ENCODE results near the gene OAF. TPM values are rescaled to one million over a fixed set of nuclear protein-coding genes. Genes with fewer than 3 reads are reported as not detected.

OAF gene
- total RNA-seq, 8 experiments from 2014 or later, result 1.7 to 58.4 (median 16.7) TPM

- in situ Hi-C loops (cut with MboI; ENCODE audit: low pct_unique_long_range_greater_than_20kb in 2 of 9, low sequenced_read_pairs in 9 of 9, unreplicated experiment in 9 of 9), result no loop called here
- 80 to 100% (median 100%) methylated on average over 1 to 3 of the region's 9 CpGs; no CpG with 5 or more reads in 3 of the 10 experiments for WGBS, 10 experiments
- H3K4me1 ChIP-seq (replicated peaks in 1 of 2), result peaks cover 36 to 39% of the 10 kb centered on the region in 2 donors
Measured at GRCh38 chr11:120198787-120199469, 11.9 kb upstream of the OAF start.

GRCh38 chr11:120199613-120200012, 11.2 kb upstream of the OAF start:
- H3K27ac ChIP-seq, result no peak overlapping the region
- H3K4me1 ChIP-seq (replicated peaks in 1 of 2), result peaks cover 36 to 39% of the 10 kb centered on the region in 2 donors
- H3K4me3 ChIP-seq, result no peak overlapping the region
- ATAC-seq (replicated peaks in 6 of 8), result no peak
- 70 to 100% (median 93%) methylated on average over 1 to 3 of the region's 9 CpGs; no CpG with 5 or more reads in 6 of the 10 experiments for WGBS, 10 experiments
- in situ Hi-C loops (cut with MboI; ENCODE audit: low pct_unique_long_range_greater_than_20kb in 2 of 9, low sequenced_read_pairs in 9 of 9, unreplicated experiment in 9 of 9), result no loop called here

More at GRCh38 chr11:120198787-120199469, 11.9 kb upstream of the OAF start:
- ATAC-seq (replicated peaks in 6 of 8), result no peak
- H3K4me3 ChIP-seq, result no peak overlapping the region
- H3K27ac ChIP-seq, result no peak overlapping the region

- in situ Hi-C loops (cut with MboI; ENCODE audit: low pct_unique_long_range_greater_than_20kb in 2 of 9, low sequenced_read_pairs in 9 of 9, unreplicated experiment in 9 of 9), result no loop called here
- Histone ChIP-seq H3K4me3 (no peak overlapping the region), H3K27ac (no peak overlapping the region), H3K4me1 (replicated peaks in 1 of 2) (peaks cover 28 to 30% of the 10 kb centered on the region in 2 donors)
- ATAC-seq (replicated peaks in 6 of 8), result no peak
- 40 to 88% (median 60%) methylated on average over 1 of the region's 1 CpG; no CpG with 5 or more reads in 7 of the 10 experiments for WGBS, 10 experiments
Measured at GRCh38 chr11:120200677-120201076, 10.2 kb upstream of the OAF start.

- no peak for ATAC-seq (replicated peaks in 6 of 8)
- Histone ChIP-seq H3K27ac (no peak overlapping the region), H3K4me3 (no peak overlapping the region), H3K4me1 (replicated peaks in 1 of 2) (peaks cover 18 to 21% of the 10 kb centered on the region in 2 donors)
- in situ Hi-C loops (cut with MboI; ENCODE audit: low pct_unique_long_range_greater_than_20kb in 2 of 9, low sequenced_read_pairs in 9 of 9, unreplicated experiment in 9 of 9), result no loop called here
- WGBS, 10 experiments, result 25 to 100% (median 86%) methylated on average over 1 to 3 of the region's 3 CpGs; no CpG with 5 or more reads in 4 of the 10 experiments
Measured at GRCh38 chr11:120201653-120202052, 9.2 kb upstream of the OAF start.

- Histone ChIP-seq H3K4me1 (replicated peaks in 1 of 2) (peaks cover 10 to 12% of the 10 kb centered on the region in 2 donors), H3K27ac (no peak overlapping the region), H3K4me3 (no peak overlapping the region)
- in situ Hi-C loops (cut with MboI; ENCODE audit: low pct_unique_long_range_greater_than_20kb in 2 of 9, low sequenced_read_pairs in 9 of 9, unreplicated experiment in 9 of 9), result no loop called here
- WGBS, 10 experiments, result 86 to 100% methylated on average over 1 to 3 of the region's 4 CpGs; no CpG with 5 or more reads in 8 of the 10 experiments
- no peak for ATAC-seq (replicated peaks in 6 of 8)
Measured at GRCh38 chr11:120203626-120204025, 7.2 kb upstream of the OAF start.

GRCh38 chr11:120205596-120206161, 5.2 kb upstream of the OAF start:
- in situ Hi-C loops (cut with MboI; ENCODE audit: low pct_unique_long_range_greater_than_20kb in 2 of 9, low sequenced_read_pairs in 9 of 9, unreplicated experiment in 9 of 9), result no loop called here
- peaks cover 15 to 17% of the 10 kb centered on the region in 2 donors for H3K4me1 ChIP-seq (replicated peaks in 1 of 2)
- 0 to 100% (median 63%) methylated on average over 1 to 4 of the region's 7 CpGs; no CpG with 5 or more reads in 1 of the 10 experiments for WGBS, 10 experiments
- peak in 7 of 8 experiments; percentile 25 to 90 (median 59) for ATAC-seq (replicated peaks in 6 of 8)
- H3K27ac ChIP-seq, result no peak overlapping the region
- H3K4me3 ChIP-seq, result no peak overlapping the region

- ATAC-seq (replicated peaks in 6 of 8), result no peak
- WGBS, 10 experiments, result 75 to 97% (median 89%) methylated on average over 1 to 7 of the region's 7 CpGs; no CpG with 5 or more reads in 1 of the 10 experiments
- in situ Hi-C loops (cut with MboI; ENCODE audit: low pct_unique_long_range_greater_than_20kb in 2 of 9, low sequenced_read_pairs in 9 of 9, unreplicated experiment in 9 of 9), result no loop called here
- Histone ChIP-seq H3K27ac (no peak overlapping the region), H3K4me3 (no peak overlapping the region), H3K4me1 (replicated peaks in 1 of 2) (peaks cover 19 to 22% of the 10 kb centered on the region in 2 donors)
Measured at GRCh38 chr11:120207512-120207911, 3.3 kb upstream of the OAF start.

- no peak overlapping the region for H3K27ac ChIP-seq
- in situ Hi-C loops (cut with MboI; ENCODE audit: low pct_unique_long_range_greater_than_20kb in 2 of 9, low sequenced_read_pairs in 9 of 9, unreplicated experiment in 9 of 9), result no loop called here
- H3K4me3 ChIP-seq, result no peak overlapping the region
- ATAC-seq (replicated peaks in 6 of 8), result peak in 4 of 8 experiments; percentile 21 to 47 (median 37)
- 24 to 96% (median 48%) methylated on average over 2 to 13 of the region's 13 CpGs; no CpG with 5 or more reads in 2 of the 10 experiments for WGBS, 10 experiments
- H3K4me1 ChIP-seq (replicated peaks in 1 of 2), result peaks cover 22 to 27% of the 10 kb centered on the region in 2 donors
Measured at GRCh38 chr11:120208001-120208441, 2.8 kb upstream of the OAF start.

GRCh38 chr11:120208777-120209176, 2.1 kb upstream of the OAF start:
- in situ Hi-C loops (cut with MboI; ENCODE audit: low pct_unique_long_range_greater_than_20kb in 2 of 9, low sequenced_read_pairs in 9 of 9, unreplicated experiment in 9 of 9), result no loop called here
- Histone ChIP-seq H3K4me3 (no peak overlapping the region), H3K27ac (no peak overlapping the region), H3K4me1 (replicated peaks in 1 of 2) (peaks cover 23 to 31% of the 10 kb centered on the region in 2 donors)
- WGBS, 10 experiments, result 14 to 100% (median 88%) methylated on average over 1 to 5 of the region's 6 CpGs; no CpG with 5 or more reads in 5 of the 10 experiments
- peak in 2 of 8 experiments; percentile 7 to 13 for ATAC-seq (replicated peaks in 6 of 8)

- H3K27ac ChIP-seq, result no peak overlapping the region
- H3K4me1 ChIP-seq (replicated peaks in 1 of 2), result peaks cover 23 to 31% of the 10 kb centered on the region in 2 donors
- WGBS, 10 experiments, result 7 to 40% (median 22%) methylated on average over 1 to 16 of the region's 26 CpGs
- in situ Hi-C loops (cut with MboI; ENCODE audit: low pct_unique_long_range_greater_than_20kb in 2 of 9, low sequenced_read_pairs in 9 of 9, unreplicated experiment in 9 of 9), result no loop called here
- no peak for ATAC-seq (replicated peaks in 6 of 8)
- H3K4me3 ChIP-seq, result peak overlapping the region; percentile 36 to 61 (median 46)
Measured at GRCh38 chr11:120209746-120210625, 846 bp upstream of the OAF start.

GRCh38 chr11:120211522-120212258, 858 bp downstream of the OAF start:
- in situ Hi-C loops (cut with MboI; ENCODE audit: low pct_unique_long_range_greater_than_20kb in 2 of 9, low sequenced_read_pairs in 9 of 9, unreplicated experiment in 9 of 9), result no loop called here
- no peak overlapping the region for H3K27ac ChIP-seq
- ATAC-seq (replicated peaks in 6 of 8), result peak in 1 of 8 experiments; percentile 2
- H3K4me1 ChIP-seq (replicated peaks in 1 of 2), result peaks cover 23 to 31% of the 10 kb centered on the region in 2 donors
- 0 to 20% (median 0%) methylated on average over 1 to 2 of the region's 18 CpGs; no CpG with 5 or more reads in 7 of the 10 experiments for WGBS, 10 experiments
- H3K4me3 ChIP-seq, result peak overlapping the region; percentile 36 to 61 (median 46)

GRCh38 chr11:120212259-120212878, 1.5 kb downstream of the OAF start:
- ATAC-seq (replicated peaks in 6 of 8), result peak in 2 of 8 experiments; percentile 0 to 1
- 32% methylated on average over 6 of the region's 13 CpGs; no CpG with 5 or more reads in 9 of the 10 experiments for whole genome bisulfite sequencing, 10 experiments
- in situ Hi-C loops (cut with MboI; ENCODE audit: low pct_unique_long_range_greater_than_20kb in 2 of 9, low sequenced_read_pairs in 9 of 9, unreplicated experiment in 9 of 9), result no loop called here
- Histone ChIP-seq H3K4me1 (replicated peaks in 1 of 2) (peaks cover 23 to 31% of the 10 kb centered on the region in 2 donors), H3K27ac (no peak overlapping the region), H3K4me3 (peak overlapping the region in 1 of 5 donors; percentile 46)
